Heart left ventricle (tissue), 13 donors: ENCODE results near the gene DNAH14.

Experiments
- POLR2A ChIP-seq, 2 donors: fragments of 450-650 bp; IDR thresholded peaks; one replicate each; pipeline ENCODE4 v1.6.1; 2017; ENCODE audit warnings: antibody characterized with exemption in 2 of 2, mild to moderate bottlenecking in 2 of 2, moderate library complexity in 2 of 2
- TF ChIP-seq, protein P1 (sequence below), 12 donors: fragments of 200-600 bp; sonication (generic) in 4 of 12; IDR thresholded peaks; one replicate each; pipeline versions ENCODE4 v1.5.0 to v1.8.0; 2018 to 2022; ENCODE audit warnings: antibody characterized with exemption in 12 of 12, mild to moderate bottlenecking in 5 of 12
- donor health status: ischemic (EF 13 %, LVEDD 7.1; RV severe dilation, severe dysfunction).
- donor health status: DM: no; HTN: yes; CAD: no.
- donor health status: DM: no; HTN: no; CAD: no.
- donor health status: ischemic (EF 25% LVEDD 6.9; RV normal size, moderate dysfunction).
- donor health status: ischemic (EF 25% LVEDD 5.7; RV mildly dilated, moderate dysfunction).
- donor health status: ischemic (EF 35%, LVEDD 5.7; RV mildly dilated, moderate dysfunction).
- donor health status: nonischemic (EF 11% LVEDD 7.7; RV severe dilation, severe dysfunction).
- donor health status: DM: yes; HTN: yes; CAD: no.
- donor health status: PGD.
- donor health status: ischemic (EF 29% LVEDD 5.4; RV normal size, mild dysfunction).
- donor health status: nonischemic (EF 23%, LVEDD 6.1; RV moderate dilation, normal function).

GRCh38 chr1:224928906-224929305 lies 569 bp upstream of the DNAH14 start:
- no peak for TF ChIP-seq POLR2A (IDR thresholded peaks at IDR 0.05)
- TF ChIP-seq, protein P1, sequence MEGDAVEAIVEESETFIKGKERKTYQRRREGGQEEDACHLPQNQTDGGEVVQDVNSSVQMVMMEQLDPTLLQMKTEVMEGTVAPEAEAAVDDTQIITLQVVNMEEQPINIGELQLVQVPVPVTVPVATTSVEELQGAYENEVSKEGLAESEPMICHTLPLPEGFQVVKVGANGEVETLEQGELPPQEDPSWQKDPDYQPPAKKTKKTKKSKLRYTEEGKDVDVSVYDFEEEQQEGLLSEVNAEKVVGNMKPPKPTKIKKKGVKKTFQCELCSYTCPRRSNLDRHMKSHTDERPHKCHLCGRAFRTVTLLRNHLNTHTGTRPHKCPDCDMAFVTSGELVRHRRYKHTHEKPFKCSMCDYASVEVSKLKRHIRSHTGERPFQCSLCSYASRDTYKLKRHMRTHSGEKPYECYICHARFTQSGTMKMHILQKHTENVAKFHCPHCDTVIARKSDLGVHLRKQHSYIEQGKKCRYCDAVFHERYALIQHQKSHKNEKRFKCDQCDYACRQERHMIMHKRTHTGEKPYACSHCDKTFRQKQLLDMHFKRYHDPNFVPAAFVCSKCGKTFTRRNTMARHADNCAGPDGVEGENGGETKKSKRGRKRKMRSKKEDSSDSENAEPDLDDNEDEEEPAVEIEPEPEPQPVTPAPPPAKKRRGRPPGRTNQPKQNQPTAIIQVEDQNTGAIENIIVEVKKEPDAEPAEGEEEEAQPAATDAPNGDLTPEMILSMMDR (IDR thresholded peaks at IDR 0.05), result no peak
